NCI-H524 (cell line): ENCODE results near the gene GABRG3.
"Not testable (repeated sequence)": the region's sequence is repeated elsewhere in the genome, so short reads cannot be mapped to it uniquely, and the experiment has no call there.

Experiments
- DNase-seq, 2 experiments: peaks; one replicate each; lab custom pipeline; 2025; lab: John Stamatoyannopoulos, UW

Gene GABRG3

GRCh38 chr15:26996250-26996649, 25.3 kb downstream of the GABRG3 start:
- no peak for DNase-seq

GRCh38 chr15:27003003-27003402, 32.0 kb downstream of the GABRG3 start:
- not testable (repeated sequence) for DNase-seq

- DNase-seq: not testable (repeated sequence)
Measured at GRCh38 chr15:27004226-27004625, 33.2 kb downstream of the GABRG3 start.

GRCh38 chr15:27017168-27017809, 46.3 kb downstream of the GABRG3 start:
- DNase-seq: peak; percentile 78 to 88

- no peak for DNase-seq
Measured at GRCh38 chr15:27019687-27020086, 48.7 kb downstream of the GABRG3 start.

- DNase-seq: no peak
Measured at GRCh38 chr15:27025481-27025966, 54.5 kb downstream of the GABRG3 start.

GRCh38 chr15:27027229-27027628, 56.2 kb downstream of the GABRG3 start:
- DNase-seq: no peak

GRCh38 chr15:27028858-27029477, 58.0 kb downstream of the GABRG3 start:
- peak in 1 of 2 experiments; percentile 26 for DNase-seq

GRCh38 chr15:27036210-27036609, 65.2 kb downstream of the GABRG3 start:
- no peak for DNase-seq

- DNase-seq: no peak
Measured at GRCh38 chr15:27037501-27037900, 66.5 kb downstream of the GABRG3 start.

GRCh38 chr15:27039152-27039551, 68.2 kb downstream of the GABRG3 start:
- DNase-seq: no peak

GRCh38 chr15:27042230-27042629, 71.2 kb downstream of the GABRG3 start:
- DNase-seq: no peak

- peak in 1 of 2 experiments; percentile 7 for DNase-seq
Measured at GRCh38 chr15:27042646-27043045, 71.7 kb downstream of the GABRG3 start.

- no peak for DNase-seq
Measured at GRCh38 chr15:27043770-27044169, 72.8 kb downstream of the GABRG3 start.

GRCh38 chr15:27045796-27046195, 74.8 kb downstream of the GABRG3 start:
- no peak for DNase-seq

GRCh38 chr15:27046880-27047279, 75.9 kb downstream of the GABRG3 start:
- peak; percentile 57 to 72 for DNase-seq

- no peak for DNase-seq
Measured at GRCh38 chr15:27050163-27050562, 79.2 kb downstream of the GABRG3 start.

- no peak for DNase-seq
Measured at GRCh38 chr15:27054426-27054825, 83.4 kb downstream of the GABRG3 start.

GRCh38 chr15:27057904-27058645, 87.1 kb downstream of the GABRG3 start:
- no peak for DNase-seq

GRCh38 chr15:27058939-27059338, 88.0 kb downstream of the GABRG3 start:
- DNase-seq: no peak

- DNase-seq: peak; percentile 84 to 86
Measured at GRCh38 chr15:27059610-27060202, 88.7 kb downstream of the GABRG3 start.

- peak; percentile 82 to 94 for DNase-seq
Measured at GRCh38 chr15:27061739-27062138, 90.8 kb downstream of the GABRG3 start.

GRCh38 chr15:27062951-27063350, 92.0 kb downstream of the GABRG3 start:
- DNase-seq: no peak
